ENCODE data around the gene FAT4. TPM values are rescaled to one million over a fixed set of nuclear protein-coding genes. Genes with fewer than 3 reads are reported as not detected.
A peak's percentile ranks its signal among the peaks of the same experiment; 100 is the strongest.

Gene FAT4
- total RNA-seq, 3 donors from 2014 or later, result 0.03 TPM

DNA sequence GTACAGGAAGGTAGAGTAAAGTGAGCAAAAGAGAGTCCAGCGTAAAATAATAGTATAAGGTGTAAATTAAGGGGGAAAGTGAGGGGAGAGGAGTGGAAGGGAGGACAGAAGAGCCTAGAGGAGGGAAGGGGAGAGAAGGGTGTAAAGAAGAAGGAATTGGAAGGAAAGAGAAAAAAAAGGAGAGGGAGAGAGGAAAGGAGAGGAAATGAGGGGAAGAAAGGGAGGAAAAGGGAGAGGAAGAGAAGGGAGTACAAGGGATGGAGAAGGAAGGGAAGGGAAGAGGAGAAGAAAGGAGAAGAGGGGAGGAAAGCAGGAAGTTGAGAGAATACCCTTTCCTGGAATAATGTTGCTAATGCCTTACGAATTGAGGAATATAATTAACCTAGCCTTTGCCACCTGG, 3.3 kb upstream of the FAT4 start:
- no peak overlapping the region for H3K4me3 Mint-ChIP-seq

GRCh38 chr4:125313497-125313896, 1.3 kb upstream of the FAT4 start:
- ATAC-seq (no peak), DNase-seq (no peak)
- Mint-ChIP-seq H3K4me1 (ENCODE audit: low read depth) (peaks cover 23% of the 10 kb centered on the region), H3K9me3 (no peaks in the 10 kb centered on the region), H3K4me3 (peak overlapping the region; percentile 31), H3K27me3 (ENCODE audit: low read depth) (peaks cover 60% of the 10 kb centered on the region), H3K36me3 (ENCODE audit: insufficient read depth) (no peaks in the 10 kb centered on the region)

More for the DNA sequence above, 3.3 kb upstream of the FAT4 start:
- Mint-ChIP-seq H3K4me1 (ENCODE audit: low read depth) (peaks cover 16% of the 10 kb centered on the region), H3K9me3 (no peaks in the 10 kb centered on the region), H3K36me3 (ENCODE audit: insufficient read depth) (no peaks in the 10 kb centered on the region), H3K27me3 (ENCODE audit: low read depth) (peaks cover 40% of the 10 kb centered on the region)
- DNase-seq (no peak), ATAC-seq (no peak)

GRCh38 chr4:125313989-125314667, 627 bp upstream of the FAT4 start:
- ATAC-seq, result no peak
- Mint-ChIP-seq H3K9me3 (no peaks in the 10 kb centered on the region), H3K27me3 (ENCODE audit: low read depth) (peaks cover 65% of the 10 kb centered on the region), H3K4me3 (peak overlapping the region; percentile 81), H3K4me1 (ENCODE audit: low read depth) (peaks cover 23% of the 10 kb centered on the region), H3K36me3 (ENCODE audit: insufficient read depth) (no peaks in the 10 kb centered on the region)
- DNase-seq, result no peak

GRCh38 chr4:125315576-125316400, 1.0 kb downstream of the FAT4 start:
- peaks cover 23% of the 10 kb centered on the region for H3K4me1 Mint-ChIP-seq (ENCODE audit: low read depth)
- peaks cover 68% of the 10 kb centered on the region for H3K27me3 Mint-ChIP-seq (ENCODE audit: low read depth)
- DNase-seq (no peak), ATAC-seq (peak; percentile 26 to 34)
- H3K4me3 Mint-ChIP-seq, result peak overlapping the region; percentile 81
- no peaks in the 10 kb centered on the region for H3K36me3 Mint-ChIP-seq (ENCODE audit: insufficient read depth)
- no peaks in the 10 kb centered on the region for H3K9me3 Mint-ChIP-seq

- Mint-ChIP-seq H3K4me3 (peak overlapping the region; percentile 81), H3K4me1 (ENCODE audit: low read depth) (peaks cover 23% of the 10 kb centered on the region), H3K9me3 (no peaks in the 10 kb centered on the region), H3K27me3 (ENCODE audit: low read depth) (peaks cover 65% of the 10 kb centered on the region), H3K36me3 (ENCODE audit: insufficient read depth) (no peaks in the 10 kb centered on the region)
- no peak for ATAC-seq
- DNase-seq, result no peak
Observed at GRCh38 chr4:125316401-125316790, 1.6 kb downstream of the FAT4 start.

GRCh38 chr4:125316791-125317524, 2.2 kb downstream of the FAT4 start:
- ATAC-seq, result no peak
- H3K4me3 Mint-ChIP-seq, result peak overlapping the region; percentile 81

GRCh38 chr4:125317525-125317877, 2.7 kb downstream of the FAT4 start:
- Mint-ChIP-seq H3K4me1 (ENCODE audit: low read depth) (peaks cover 23% of the 10 kb centered on the region), H3K9me3 (no peaks in the 10 kb centered on the region), H3K36me3 (ENCODE audit: insufficient read depth) (no peaks in the 10 kb centered on the region), H3K4me3 (peak overlapping the region; percentile 37), H3K27me3 (ENCODE audit: low read depth) (peaks cover 62% of the 10 kb centered on the region)
- DNase-seq (no peak), ATAC-seq (no peak)

More at GRCh38 chr4:125316791-125317524, 2.2 kb downstream of the FAT4 start:
- Mint-ChIP-seq H3K9me3 (no peaks in the 10 kb centered on the region), H3K4me1 (ENCODE audit: low read depth) (peaks cover 23% of the 10 kb centered on the region), H3K27me3 (ENCODE audit: low read depth) (peaks cover 64% of the 10 kb centered on the region), H3K36me3 (ENCODE audit: insufficient read depth) (no peaks in the 10 kb centered on the region)
- no peak for DNase-seq

GRCh38 chr4:125319311-125319710, 4.6 kb downstream of the FAT4 start:
- Mint-ChIP-seq H3K9me3 (no peaks in the 10 kb centered on the region), H3K27me3 (ENCODE audit: low read depth) (peaks cover 49% of the 10 kb centered on the region), H3K4me1 (ENCODE audit: low read depth) (peaks cover 21% of the 10 kb centered on the region), H3K36me3 (ENCODE audit: insufficient read depth) (no peaks in the 10 kb centered on the region), H3K4me3 (no peak overlapping the region)
- ATAC-seq (no peak), DNase-seq (no peak)

GRCh38 chr4:125321709-125322365, 7.1 kb downstream of the FAT4 start:
- H3K9me3 Mint-ChIP-seq, result no peaks in the 10 kb centered on the region
- ATAC-seq (no peak), DNase-seq (no peak)
- H3K4me3 Mint-ChIP-seq, result no peak overlapping the region
- H3K36me3 Mint-ChIP-seq (ENCODE audit: insufficient read depth), result no peaks in the 10 kb centered on the region
- H3K4me1 Mint-ChIP-seq (ENCODE audit: low read depth), result peaks cover 3% of the 10 kb centered on the region
- H3K27me3 Mint-ChIP-seq (ENCODE audit: low read depth), result peaks cover 28% of the 10 kb centered on the region

DNA sequence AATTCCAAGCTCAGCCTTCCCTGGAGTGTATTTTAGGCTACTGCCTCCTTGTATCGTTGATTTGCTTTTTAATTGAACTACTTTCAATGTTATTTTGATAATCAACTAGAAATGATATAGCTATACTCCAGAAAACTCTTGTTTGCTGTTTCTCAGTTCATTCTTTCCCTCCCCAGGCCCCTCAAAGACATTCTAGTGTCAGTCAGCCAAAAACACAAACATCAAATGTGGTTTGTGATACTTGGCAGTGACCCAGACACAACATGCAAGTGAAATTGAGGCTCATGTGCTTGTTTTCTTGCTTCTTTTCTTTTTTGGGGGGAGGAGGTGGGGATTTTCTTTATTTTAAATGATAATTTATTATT, 7.6 kb downstream of the FAT4 start:
- Mint-ChIP-seq H3K27me3 (ENCODE audit: low read depth) (peaks cover 23% of the 10 kb centered on the region), H3K9me3 (no peaks in the 10 kb centered on the region), H3K4me3 (no peak overlapping the region), H3K4me1 (ENCODE audit: low read depth) (peaks cover 2% of the 10 kb centered on the region), H3K36me3 (ENCODE audit: insufficient read depth) (no peaks in the 10 kb centered on the region)
- ATAC-seq, result no peak
- DNase-seq, result no peak

GRCh38 chr4:125323654-125324053, 8.9 kb downstream of the FAT4 start:
- Mint-ChIP-seq H3K4me1 (ENCODE audit: low read depth) (no peaks in the 10 kb centered on the region), H3K4me3 (no peak overlapping the region), H3K27me3 (ENCODE audit: low read depth) (peaks cover 10% of the 10 kb centered on the region), H3K36me3 (ENCODE audit: insufficient read depth) (no peaks in the 10 kb centered on the region), H3K9me3 (no peaks in the 10 kb centered on the region)
- DNase-seq, result no peak
- ATAC-seq, result no peak

- DNase-seq (no peak), ATAC-seq (no peak)
- Mint-ChIP-seq H3K9me3 (no peaks in the 10 kb centered on the region), H3K36me3 (ENCODE audit: insufficient read depth) (no peaks in the 10 kb centered on the region), H3K4me3 (no peak overlapping the region), H3K27me3 (ENCODE audit: low read depth) (peaks cover 2% of the 10 kb centered on the region), H3K4me1 (ENCODE audit: low read depth) (no peaks in the 10 kb centered on the region)
Observed at GRCh38 chr4:125325733-125326132, 11.0 kb downstream of the FAT4 start.

- H3K27me3 Mint-ChIP-seq (ENCODE audit: low read depth), result no peaks in the 10 kb centered on the region
- no peaks in the 10 kb centered on the region for H3K4me1 Mint-ChIP-seq (ENCODE audit: low read depth)
- no peaks in the 10 kb centered on the region for H3K9me3 Mint-ChIP-seq
- no peak for DNase-seq
- no peak for ATAC-seq
- H3K4me3 Mint-ChIP-seq, result no peak overlapping the region
- H3K36me3 Mint-ChIP-seq (ENCODE audit: insufficient read depth), result no peaks in the 10 kb centered on the region
Observed at GRCh38 chr4:125331116-125331515, 16.4 kb downstream of the FAT4 start.

- DNase-seq, result no peak
- ATAC-seq, result no peak
- H3K36me3 Mint-ChIP-seq (ENCODE audit: insufficient read depth), result no peaks in the 10 kb centered on the region
- H3K27me3 Mint-ChIP-seq (ENCODE audit: low read depth), result no peaks in the 10 kb centered on the region
- no peaks in the 10 kb centered on the region for H3K9me3 Mint-ChIP-seq
- H3K4me1 Mint-ChIP-seq (ENCODE audit: low read depth), result no peaks in the 10 kb centered on the region
- no peak overlapping the region for H3K4me3 Mint-ChIP-seq
Observed at GRCh38 chr4:125334926-125335325, 20.2 kb downstream of the FAT4 start.
